ENCODE measurements around the gene STUB1.

- TF ChIP-seq CTCF (IDR thresholded peaks at IDR 0.05) = no peak
- TF ChIP-seq POLR2AphosphoS5 (IDR thresholded peaks at IDR 0.05) = no peak
- no peak for TF ChIP-seq POLR2A (IDR thresholded peaks at IDR 0.05)
These were observed 36.6 kb downstream of the STUB1 start for GRCh38 chr16:716768-717325.
